ENCODE data around the gene MSN.

Gene MSN

DNA sequence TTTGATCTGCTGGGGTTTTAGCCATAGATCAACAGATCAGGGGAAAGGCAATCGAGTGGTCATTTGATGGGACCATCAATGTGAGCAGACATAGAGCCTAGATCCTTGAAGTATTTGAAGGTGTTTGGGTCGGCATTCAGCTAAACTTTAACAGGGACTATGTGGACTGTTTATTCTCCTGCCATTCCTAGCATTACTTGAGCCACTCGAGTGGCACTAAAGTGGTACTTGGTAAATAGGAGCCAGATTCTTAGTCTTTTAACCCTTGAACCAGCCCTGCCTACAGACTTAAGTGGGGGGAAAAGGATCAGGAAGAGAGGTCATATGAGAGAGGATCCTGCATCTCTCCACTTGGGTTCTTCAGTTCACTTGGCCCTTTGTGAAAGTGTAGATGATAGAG lies 3.8 kb downstream of the MSN start:
- DNase-seq: no peak

DNA sequence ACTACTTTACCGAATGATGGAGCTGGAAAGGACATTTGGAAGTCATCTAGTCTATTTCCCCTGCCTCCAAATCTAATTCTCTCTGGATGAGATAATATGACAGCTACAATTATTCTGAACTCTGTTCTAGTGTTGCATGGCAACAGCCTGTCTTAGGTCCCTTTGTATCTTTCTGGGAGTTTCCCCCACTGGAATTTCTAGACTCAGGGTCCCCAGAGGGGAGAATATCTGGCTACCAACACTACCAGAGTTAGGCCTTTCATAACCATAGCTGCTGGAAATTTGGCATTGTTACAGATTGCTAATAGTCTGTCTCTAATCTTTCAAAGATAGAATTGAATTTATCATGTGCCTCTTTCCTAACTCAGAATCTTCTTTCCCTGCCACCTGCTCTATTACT lies 4.5 kb downstream of the MSN start:
- no peak for DNase-seq

DNA sequence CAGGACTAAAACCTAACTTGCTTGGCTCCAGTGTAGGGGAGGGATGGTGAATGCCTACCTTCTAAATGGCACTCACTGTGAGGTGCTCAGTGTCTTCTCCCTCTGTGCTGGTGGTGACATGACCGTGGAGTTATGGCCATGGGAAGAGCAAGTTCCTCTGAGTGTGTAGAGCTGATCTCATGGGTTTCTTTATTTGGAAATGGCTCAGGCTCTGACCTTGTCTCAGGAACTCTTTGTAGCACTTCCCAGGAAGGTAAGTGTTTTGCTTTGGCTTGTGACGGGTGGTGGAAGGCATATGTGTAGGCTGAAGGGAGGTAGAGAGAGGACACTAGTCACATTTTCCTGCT lies 6.4 kb downstream of the MSN start:
- DNase-seq: no peak

DNA sequence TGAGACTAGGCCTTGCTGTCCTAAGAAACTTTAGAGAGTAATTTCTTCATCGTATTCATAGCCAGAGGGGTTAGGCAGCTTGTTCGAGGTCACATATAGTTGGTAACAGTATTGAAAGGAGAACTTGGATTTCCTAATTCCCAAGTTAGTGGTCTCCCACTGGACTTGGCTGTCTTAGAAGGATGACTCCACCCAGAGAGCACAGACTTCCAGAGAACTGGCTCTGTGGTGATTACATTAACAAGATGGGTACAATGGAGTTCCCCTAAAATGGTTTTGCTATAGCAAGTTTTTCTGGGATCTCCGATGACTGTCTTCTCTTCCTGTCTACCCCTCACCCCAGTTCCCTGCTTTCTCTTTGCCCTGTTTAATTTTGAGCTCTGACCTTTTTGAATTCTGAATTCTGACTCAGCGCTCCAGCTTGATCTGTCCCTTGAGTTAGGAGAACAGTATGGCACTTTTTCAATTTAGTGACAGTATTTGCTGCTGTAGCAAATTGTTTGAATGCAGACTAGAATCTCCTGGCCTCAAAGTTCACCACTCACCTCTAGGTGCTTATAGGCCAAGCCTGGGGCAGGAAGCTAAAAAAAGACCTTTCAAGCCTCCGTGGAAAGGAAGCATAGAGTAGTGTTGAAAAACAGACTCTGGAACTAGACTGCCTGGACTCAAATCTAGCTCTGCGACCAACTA lies 6.9 kb downstream of the MSN start:
- no peak for DNase-seq

DNA sequence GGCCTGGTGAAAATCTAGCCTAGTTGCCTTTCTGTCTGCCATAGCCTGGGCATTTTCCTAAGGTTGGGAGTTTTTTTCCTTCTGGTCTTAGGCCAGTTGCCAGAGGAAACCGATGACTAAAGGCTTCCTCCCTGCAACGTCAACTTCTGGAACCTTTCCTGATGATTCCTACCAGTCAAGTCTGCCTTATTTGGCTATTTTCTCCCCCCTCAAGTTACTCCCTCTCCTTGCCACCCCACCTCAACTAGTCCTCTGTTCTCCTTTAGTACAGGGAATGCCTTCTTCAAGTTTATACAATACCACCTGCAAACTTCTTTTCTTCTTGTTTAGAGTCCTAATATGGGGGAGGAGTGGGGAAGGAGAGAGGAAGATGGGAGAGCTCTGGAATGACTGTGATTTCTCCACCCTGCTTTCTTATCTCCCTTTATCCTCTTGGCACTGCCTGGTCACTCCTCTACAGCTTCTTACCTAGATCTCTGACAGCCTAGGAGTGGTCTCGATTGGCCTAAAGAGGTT lies 10.6 kb downstream of the MSN start:
- DNase-seq: no peak

DNA sequence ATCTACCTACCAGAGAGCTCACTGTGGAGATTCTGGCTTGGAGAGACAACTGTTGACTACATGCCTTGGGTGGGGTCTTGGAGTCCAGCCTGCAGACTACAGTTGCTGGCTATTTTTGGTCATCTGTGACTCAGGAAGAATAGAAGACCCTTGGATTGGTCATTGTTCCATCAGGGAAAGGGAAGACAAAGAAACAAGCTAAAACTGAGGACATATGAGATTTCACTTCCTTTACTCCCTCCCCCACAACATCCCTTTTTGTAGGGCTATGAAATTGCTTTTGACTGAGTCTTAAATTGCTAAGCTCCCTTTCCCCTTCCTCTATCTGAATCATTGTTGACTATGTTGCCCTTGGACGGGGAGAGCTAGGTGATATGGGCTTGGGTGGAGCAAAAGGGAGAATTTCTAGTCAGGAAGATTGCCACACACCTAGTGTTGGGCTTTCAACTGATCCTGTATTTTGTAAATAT lies 11.7 kb downstream of the MSN start:
- no peak for DNase-seq

DNA sequence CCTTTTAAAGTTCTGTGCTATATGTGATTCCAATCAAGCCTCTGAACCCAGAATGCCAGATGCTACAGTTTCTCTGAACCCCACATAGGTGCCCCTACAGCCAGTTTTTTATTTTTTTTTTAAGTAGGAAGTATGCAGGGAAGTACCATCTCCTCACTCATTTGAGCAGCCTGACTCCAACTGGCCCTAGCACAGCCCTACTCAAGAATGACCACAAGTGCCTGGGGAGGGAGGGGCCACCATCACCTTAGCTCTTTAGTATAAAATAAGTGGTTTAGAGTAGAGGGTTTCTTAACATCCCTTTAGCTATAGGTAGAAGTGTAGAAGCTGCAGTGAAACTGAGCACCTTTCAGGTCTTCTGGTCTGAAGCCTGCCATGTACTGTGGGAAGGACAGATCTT lies 14.4 kb downstream of the MSN start:
- DNase-seq: no peak

DNA sequence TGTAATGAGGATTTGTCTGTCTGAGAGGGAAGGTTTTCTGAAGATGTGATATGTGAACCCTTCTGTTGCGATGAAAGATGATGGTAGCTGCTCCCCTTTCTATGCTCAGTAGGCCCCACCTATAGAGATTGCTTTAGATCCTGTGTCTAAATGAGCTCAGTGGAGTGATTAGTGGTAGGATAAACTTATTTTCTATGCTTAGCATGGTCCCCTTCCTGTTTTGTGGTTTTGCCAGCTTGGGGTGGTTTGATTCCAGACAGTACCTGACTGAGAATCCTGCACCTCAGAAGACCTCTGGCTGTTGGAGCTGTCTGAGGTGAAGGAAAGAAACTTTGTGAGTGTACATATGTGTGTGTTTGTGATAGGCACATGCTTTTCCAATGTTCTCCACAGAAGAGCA lies 17.7 kb downstream of the MSN start:
- no peak for DNase-seq

DNA sequence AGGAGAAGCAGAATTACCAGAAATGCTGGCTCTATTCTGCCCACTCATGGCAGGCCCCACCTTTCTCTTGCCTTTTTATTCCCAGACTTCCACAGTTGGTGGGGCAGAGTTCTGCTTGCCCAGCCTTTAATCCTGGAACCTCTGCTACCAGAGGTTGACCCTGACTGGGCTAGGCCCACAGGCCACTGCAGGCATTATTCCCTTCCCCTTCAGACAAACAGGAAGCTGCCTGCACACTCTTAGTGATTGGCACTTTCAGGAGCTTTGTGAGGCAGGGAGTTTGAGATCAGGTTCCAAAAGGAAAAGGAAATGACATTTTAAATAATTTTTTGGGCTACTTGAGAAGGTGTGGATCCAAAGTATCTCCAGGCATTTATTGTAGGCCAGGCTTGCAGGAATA lies 18.8 kb downstream of the MSN start:
- no peak for DNase-seq

DNA sequence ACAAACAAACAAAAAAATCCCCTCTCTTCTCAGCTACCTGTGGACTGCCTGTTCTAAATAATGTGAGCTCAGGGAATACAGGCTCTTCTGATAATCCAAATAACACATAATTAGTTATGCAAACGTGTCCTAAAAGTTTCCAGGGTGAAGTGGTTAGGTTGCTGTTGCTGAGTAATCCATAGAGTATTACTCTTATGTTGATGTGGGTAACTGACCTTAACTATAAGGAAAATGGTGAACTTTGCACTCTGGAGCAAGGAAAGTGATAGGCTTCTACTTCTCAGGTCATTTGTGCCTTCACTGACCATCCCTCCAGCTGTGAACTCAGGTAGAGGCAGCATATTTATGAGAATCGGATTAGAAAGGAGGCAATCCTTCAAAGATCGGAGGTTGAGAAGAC lies 19.9 kb downstream of the MSN start:
- DNase-seq: no peak

DNA sequence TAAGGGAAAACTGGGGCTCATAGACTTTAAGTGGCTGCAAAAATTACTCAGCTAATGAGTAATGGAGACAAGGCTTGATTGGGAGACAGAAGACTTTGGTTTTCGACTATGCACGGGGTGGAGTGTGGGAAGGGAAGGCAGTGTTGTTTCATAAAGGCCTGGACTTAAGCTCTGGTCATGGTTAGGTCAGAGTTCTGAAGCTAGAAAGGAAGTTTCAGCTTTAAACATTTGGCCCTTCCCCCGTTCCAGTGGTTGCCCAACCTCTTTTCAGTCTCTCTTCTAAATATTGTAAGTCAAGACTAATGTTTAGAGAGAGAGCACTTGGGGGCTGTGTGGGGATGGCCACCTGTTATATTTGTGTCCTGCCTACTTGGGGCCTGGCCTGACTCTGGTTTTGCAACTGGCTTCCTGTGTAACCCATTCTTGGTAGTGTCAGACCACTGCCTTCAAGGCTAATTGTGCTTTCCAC lies 21.0 kb downstream of the MSN start:
- DNase-seq: no peak

DNA sequence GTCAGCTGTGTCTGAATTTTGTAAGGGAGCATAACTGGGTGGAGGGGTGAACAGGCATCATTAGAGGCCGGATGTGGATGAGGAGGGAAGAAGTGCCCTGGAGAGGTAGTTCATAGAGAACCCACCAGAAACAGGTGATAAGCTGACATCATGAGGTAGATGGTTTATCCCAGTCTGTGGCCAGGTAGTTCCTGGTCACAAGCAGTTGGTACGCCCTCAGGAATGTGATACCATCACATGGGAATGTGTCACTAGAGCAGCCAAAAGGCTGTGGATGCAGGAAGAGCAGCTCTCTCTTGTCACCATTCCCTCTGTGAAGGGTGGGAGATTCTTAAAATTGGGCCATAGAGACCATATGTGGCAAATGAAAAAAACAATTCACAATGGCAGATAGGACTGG lies 21.9 kb downstream of the MSN start:
- no peak for DNase-seq

DNA sequence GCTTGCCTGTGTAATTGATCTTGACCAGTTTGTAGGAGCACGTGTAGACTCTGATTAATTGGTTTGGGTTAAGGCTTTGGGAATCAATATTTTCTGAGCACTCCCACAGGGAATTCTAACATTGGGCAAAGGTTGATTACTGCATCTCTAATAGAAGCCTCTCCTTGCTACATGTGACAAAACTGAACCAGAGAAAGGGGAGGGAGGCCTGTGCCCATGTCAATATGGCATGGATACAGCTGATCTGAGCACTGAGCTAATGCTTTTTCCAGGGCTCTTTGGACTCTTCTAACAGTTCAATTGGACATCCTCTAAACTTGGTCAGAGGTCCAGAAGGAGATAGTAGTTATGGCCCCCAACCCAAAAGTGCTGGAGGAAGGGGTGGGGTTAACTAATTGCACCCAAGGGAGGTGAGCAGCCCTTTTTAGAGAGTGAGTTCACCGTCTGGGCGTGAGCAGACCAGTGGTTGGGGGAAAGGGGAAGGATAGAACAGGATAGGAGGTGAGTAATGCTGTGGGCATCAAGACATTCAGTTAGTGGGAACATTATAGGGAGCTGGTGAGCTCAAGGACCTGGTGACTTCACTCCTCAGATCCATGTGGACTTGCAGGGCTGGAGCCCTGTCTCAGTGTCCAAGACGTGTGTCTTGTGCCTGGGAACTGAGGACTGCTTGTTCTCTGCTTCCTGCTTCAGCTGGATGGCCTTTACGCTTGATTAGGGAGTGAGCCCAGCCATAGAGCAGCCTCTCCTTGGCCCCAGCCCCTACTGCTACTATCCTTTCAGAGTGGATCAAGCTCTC lies 22.8 kb downstream of the MSN start:
- no peak for DNase-seq

DNA sequence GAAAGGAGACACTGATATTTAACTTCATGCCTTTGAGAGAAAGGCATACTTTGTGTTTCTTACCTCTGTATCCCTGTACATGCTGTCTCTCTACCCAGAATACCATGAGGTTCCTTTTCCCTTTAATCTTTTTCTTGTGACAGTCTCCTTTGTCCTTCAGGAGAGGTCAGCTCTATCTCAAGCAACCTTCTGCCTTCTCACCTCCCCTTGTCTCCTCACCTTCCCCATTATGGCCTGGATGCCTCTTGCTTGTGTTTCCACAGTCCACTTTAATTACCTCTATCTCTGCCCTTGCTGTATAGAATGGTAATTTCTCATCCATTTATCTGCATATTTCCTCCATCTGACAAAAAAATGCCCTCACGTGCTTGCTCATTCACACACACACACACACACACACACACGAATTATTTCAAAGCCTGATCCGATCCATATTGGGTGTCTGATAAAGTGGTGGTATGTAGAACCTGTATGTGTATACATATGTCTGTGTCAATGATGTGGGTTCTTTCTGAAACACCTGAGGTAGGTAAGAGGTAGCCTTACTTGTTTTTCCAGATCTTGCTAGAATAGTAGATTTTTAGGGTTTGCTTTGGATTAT lies 28.5 kb downstream of the MSN start:
- no peak for DNase-seq

DNA sequence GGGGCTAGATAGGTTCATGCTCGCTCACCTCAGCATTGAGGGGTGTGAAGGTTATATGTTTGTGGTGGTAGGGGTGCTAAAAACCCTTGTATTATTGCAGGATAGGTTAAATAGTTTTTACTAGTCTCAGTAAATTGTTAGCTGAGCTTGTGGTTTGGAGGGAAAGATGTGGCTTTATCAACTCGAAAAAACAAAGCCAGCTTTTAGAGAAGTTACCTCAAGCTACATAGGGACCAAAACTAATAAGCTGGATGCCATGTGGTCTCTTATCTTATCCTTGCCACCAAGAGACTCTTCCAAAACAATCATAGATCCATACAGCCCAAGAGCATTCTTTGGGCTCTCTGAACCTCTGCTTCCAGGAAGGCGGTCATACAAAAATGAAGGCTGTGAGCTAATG lies 29.2 kb downstream of the MSN start:
- DNase-seq: no peak

DNA sequence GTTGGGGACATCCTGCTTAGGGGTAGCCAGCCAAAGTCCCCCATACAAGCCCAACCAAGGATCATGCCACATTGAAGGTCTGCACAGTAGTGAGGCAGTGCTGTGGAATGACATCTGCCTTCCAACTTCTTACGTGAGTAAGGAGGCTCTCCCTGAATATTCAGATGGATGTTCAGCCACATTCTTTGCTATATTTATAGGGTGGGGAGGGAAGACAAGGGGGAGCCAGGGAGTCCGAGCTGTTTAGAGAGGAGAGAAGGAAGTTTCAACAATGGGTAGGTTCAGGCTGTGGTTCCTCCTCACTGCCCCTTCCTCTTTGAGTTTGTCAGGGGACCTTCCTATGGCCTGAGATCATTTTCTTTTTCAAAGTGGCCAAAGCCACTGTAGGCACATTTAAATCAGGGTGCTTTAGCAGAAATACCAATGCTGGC lies 29.8 kb downstream of the MSN start:
- DNase-seq: no peak

DNA sequence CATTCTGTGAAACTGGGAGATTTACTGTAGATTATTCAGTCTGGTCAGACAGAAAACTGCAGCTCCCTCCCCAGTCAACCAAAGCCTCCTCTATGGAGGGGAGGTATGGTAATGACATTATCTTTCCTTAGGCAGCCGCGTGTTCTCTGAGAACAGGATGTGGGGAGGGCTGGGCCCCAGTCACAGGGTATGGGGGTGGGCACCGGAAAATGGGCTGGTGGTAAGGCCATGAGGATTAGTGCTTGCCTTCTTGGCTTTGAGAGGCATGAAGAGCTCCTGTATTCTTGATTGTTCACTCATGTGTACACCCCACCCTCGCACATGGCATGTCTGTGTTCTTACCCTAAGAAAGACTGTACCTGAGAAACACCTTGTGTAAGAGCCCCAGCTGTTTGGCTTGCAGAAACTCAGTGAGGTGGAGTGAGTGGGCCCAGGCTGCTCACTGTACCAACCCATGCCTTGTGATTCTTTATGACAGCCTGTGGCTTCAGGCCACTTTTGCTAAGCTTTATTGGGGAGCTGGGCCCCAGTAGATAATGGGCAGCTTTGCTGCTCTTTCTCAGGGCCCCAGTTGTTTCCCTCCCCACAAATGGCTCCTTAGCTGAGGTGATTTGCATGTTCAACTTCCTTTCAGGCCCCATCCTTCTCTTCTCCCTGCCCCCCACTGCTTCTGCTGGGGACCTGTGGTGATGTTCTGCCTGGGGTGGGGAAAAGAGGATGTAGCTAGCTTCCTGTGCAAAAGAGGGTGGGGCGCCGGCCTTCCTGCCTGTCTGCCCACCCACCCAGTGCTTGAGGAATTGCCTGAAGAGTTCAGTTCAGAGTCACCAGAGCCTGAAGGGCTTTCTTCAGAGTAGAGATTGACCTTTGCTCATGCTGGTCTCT lies 30.7 kb downstream of the MSN start:
- no peak for DNase-seq

DNA sequence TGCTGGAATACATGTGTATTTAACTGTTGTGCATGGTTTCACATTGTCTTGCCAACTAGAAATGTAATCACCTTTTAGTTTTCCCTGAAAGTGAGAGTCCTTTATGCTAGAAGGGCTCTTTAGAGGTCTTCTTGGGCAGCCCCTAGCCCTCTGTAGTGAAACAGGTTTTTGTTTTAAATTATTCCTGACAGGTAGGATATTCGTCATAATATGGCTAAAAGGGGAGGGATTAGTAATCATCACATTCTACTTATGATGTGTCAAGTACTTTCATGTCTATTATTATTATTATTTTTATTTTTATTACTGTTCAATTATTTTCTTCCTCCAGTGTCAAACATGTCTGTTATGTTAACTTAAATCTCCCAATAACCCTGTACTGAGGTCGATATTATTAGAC lies 35.5 kb downstream of the MSN start:
- DNase-seq: no peak

DNA sequence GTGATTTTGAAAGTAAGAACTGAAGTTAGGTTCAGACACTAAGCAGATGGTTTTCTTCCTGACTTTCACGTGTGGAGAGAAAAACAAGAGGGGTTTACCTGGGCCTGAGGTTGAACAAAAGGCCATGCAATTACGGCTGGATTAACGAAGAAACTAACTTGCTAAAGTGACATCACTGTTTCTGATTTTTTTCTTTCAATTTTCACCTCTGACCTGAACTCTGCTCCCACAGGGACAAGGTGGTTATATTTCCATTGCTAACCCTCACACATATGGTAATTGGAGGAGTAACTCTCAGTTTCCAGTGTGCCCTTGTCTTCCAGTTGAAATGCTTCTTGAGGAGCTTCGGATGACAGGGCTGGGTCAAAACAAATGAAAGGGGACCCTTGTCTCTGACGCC lies 38.0 kb downstream of the MSN start:
- no peak for DNase-seq

DNA sequence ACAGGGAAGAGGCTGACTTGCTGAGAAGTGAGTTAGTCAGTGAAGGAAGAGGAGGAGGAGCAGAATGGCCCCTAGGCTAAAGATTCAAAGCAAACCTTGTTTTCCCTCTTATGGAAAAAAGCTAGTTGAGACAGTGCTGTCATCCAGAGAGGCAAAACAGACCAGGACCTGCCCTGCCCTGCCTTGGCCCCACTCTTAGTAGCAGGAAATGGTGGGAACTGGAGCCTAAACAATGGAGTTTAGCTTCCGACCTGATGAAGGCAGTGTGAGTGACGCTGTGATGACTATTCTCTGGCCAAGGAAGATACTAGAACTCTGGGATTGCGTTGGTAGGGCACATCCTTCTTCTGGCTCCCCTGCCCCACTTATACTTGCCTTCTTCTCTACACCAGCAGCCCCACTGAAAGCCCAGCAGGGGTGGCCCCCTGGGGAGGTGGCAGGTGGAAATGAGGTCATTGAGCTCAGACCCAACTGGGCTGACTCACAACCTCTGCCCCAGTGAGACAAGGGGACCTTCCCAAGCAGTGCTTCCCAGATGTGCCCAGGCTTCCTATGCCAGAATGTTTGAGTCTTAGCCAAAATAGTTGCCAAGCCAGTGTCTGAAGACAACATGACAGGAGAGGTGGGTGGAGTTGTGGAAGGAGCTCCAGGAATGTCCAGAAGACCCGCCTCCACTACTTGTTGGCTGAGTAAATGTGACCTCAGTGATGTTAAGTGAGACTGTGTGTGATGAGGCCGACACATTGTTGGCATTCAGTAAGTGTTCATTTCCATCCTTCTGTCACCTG lies 38.8 kb downstream of the MSN start:
- DNase-seq: no peak

DNA sequence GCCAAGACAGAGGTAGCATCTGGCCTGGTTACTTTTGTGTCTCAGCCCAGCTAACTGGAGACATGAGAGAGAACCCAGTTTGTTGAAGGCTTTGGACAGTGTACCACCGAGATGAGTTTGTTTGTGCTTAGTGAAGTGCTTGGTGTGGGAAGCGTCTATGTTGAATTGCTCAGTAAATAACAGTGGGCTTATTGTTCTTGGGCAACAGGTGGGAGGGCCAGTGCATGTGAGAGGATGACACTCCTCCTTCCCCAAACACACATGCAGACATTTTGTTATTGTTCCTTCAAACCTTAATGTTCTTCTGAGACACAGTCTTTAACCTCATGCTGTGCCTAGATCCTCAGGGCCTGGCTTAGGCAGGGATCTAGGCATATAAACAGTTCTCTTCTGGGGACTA lies 39.7 kb downstream of the MSN start:
- no peak for DNase-seq

Measured in right kidney (tissue), 1 donor.